ENCODE results near the gene METTL24.

The METTL24 gene

DNA sequence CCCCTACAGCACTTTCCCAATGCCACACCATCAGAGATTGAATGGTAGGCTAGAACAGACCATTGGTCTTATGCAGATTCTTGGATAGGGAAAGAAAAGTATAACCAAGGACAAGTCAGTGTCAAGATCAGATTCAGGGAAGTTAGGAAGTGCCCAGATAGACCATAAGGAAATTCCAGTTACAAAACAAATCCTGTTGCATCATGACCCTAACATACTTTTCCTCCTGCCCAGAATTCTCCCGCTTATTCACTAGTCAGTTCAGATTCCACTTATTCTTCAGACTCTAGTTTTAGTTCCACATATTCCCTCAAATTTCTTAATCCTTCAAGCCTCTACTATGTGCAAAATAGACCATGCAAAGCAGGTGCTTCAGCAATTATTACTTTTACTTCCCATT, 20.7 kb downstream of the METTL24 start:
- DNase-seq (ENCODE audit: low read depth in 2 of 2): no peak

- no peak for DNase-seq (ENCODE audit: low read depth in 2 of 2)
These were observed 23.5 kb downstream of the METTL24 start for GRCh38 chr6:110334423-110335180.

DNA sequence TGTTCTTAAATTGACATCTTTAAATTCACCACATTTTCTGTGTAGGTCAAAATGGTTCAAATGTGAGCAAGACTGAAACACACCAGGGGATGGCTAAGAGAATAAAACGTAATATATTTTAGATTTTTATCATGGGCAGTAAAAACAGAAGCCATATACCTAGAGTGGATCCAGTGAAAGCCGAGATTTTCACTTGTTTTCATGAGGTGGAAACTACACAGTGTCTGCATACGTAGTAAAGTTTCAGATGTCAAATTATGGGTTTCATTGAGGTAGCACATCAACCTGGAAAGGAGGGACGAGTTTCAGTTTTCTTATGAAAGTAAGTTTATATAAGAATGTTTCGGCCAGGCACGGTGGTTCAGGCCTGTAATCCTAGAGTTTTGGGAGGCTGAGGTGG, 25.9 kb downstream of the METTL24 start:
- no peak for DNase-seq (ENCODE audit: low read depth in 2 of 2)

GRCh38 chr6:110331816-110332215, 26.3 kb downstream of the METTL24 start:
- DNase-seq (ENCODE audit: low read depth in 2 of 2): no peak

DNA sequence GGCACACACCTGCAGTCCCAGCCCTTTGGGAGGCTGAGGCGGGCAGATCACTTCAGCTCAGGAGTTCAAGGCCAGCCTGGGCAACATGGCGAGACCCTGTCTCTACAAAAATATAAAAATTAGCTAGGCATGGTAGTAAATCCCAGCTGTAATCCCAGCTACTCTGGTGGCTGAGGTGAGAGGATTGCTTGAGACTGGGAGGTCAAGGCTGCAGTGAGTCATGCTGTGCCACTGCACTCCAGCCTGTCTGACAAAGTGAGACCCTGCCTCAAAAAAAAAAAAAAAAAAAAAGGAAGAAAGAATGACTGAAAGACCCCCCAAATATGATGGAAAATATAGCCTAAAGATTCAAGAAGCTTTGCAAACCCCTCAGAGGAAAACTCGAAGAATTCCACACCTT, 26.8 kb downstream of the METTL24 start:
- no peak for DNase-seq (ENCODE audit: low read depth in 2 of 2)

GRCh38 chr6:110329714-110330436, 28.3 kb downstream of the METTL24 start:
- DNase-seq (ENCODE audit: low read depth in 2 of 2): no peak

GRCh38 chr6:110329348-110329713, 28.8 kb downstream of the METTL24 start:
- DNase-seq (ENCODE audit: low read depth in 2 of 2): no peak

- no peak for DNase-seq (ENCODE audit: low read depth in 2 of 2)
These were observed 29.9 kb downstream of the METTL24 start for GRCh38 chr6:110328259-110328658.

GRCh38 chr6:110327391-110327790, 30.8 kb downstream of the METTL24 start:
- DNase-seq (ENCODE audit: low read depth in 2 of 2): no peak

DNA sequence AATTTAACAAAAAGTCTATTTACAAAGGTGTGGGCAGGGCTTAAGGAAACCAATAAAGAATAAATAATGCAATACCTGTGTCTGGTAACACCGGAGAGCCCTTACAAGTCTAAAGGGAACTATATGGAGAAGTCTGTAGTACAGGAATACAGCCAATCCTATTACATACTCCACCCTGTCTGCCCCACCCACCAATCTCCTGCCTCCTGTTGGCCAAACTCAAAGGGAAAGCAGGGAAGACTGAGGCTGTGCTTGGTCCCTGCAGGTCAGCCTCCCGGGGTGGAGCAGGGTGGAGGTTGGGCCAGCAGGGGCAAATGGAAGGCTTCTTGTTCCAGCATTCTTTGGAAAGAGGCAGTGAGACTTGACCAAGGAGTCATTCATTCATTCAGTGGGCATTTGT, 31.5 kb downstream of the METTL24 start:
- no peak for DNase-seq (ENCODE audit: low read depth in 2 of 2)

DNA sequence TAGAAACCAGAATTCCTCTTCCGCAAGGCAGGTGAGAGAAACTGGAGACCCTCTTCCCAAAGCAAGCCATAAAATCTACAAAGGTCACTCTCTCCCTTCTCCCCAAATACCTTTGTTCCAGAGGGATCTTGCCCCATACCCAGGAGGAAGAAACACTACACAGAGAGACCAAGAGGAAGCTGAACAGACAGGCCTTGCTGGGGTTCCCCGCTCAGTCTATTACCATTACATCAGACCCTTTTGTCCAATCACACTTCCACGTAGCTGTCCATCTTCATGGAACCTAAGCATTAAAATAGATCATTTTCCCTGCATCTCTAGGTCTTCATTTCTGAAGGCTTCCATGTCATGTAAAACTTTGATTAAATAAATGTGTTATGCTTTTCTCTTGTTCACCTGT, 32.1 kb downstream of the METTL24 start:
- DNase-seq (ENCODE audit: low read depth in 2 of 2): no peak

DNA sequence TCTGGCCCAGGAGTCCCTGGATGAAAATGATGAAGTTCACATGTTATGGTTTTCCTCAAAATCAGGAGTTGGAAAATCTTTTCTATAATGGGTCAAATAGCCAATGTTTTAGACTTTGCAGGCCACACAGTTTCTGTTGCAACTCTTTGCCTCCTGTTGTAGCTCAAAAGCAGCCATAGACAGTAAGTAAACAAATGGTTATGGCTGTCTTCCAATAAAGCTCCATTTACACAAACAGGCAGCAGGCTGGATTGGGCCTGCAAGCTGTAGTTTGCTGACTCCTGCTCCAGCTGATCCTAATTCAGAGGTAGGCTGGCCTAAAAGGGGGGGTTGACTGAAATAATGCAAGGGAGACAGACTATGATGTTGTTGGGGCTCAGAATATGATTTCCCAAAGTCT, 33.0 kb downstream of the METTL24 start:
- no peak for DNase-seq (ENCODE audit: low read depth in 2 of 2)

- DNase-seq (ENCODE audit: low read depth in 2 of 2): no peak
These were observed 33.6 kb downstream of the METTL24 start for GRCh38 chr6:110324548-110324947.

DNA sequence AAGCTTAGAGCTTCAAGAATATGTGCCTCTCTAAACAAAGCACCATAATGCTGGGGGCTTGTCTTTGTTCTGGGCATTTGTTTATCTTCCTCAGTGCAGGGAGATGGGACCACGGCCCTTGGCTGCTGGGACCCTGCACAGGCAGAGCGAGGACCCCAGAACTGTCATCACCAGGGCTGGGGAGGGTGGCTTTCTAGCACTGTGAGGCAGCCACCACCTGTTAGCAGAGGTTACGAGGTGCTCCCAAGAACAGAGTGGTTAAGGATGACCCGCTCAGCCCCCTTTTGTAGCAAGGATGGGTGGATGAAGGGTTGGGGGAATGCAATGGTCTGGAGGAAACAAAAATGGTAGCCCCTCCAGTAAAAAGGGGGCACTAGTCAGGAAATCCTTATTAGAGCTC, 34.9 kb downstream of the METTL24 start:
- no peak for DNase-seq (ENCODE audit: low read depth in 2 of 2)

- DNase-seq (ENCODE audit: low read depth in 2 of 2): no peak
These were observed 35.3 kb downstream of the METTL24 start for GRCh38 chr6:110322874-110323242.

- no peak for DNase-seq (ENCODE audit: low read depth in 2 of 2)
These were observed 35.8 kb downstream of the METTL24 start for GRCh38 chr6:110322151-110322873.

GRCh38 chr6:110320307-110320706, 37.8 kb downstream of the METTL24 start:
- no peak for DNase-seq (ENCODE audit: low read depth in 2 of 2)

DNA sequence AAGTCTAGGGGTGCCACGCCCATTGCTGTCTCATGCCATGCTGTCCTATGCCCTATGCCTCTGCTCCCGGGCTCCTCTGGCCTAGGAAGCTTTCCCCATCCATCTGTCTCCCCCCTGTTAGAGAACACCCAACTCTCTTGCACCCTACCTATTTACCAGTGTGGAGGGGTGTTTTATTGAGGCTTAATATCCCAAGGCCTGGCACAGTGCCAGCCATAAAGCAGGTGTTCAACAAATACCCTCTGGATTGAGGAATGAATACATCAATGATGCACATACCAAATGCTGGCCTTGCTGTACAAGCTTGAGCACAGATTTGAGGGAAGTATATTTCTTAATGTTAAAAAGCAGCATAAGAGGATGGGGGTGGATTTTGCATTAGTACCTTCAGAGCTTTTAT, 38.3 kb downstream of the METTL24 start:
- DNase-seq (ENCODE audit: low read depth in 2 of 2): no peak

GRCh38 chr6:110319381-110319780, 38.8 kb downstream of the METTL24 start:
- no peak for DNase-seq (ENCODE audit: low read depth in 2 of 2)

GRCh38 chr6:110318971-110319370, 39.2 kb downstream of the METTL24 start:
- DNase-seq (ENCODE audit: low read depth in 2 of 2): no peak

DNA sequence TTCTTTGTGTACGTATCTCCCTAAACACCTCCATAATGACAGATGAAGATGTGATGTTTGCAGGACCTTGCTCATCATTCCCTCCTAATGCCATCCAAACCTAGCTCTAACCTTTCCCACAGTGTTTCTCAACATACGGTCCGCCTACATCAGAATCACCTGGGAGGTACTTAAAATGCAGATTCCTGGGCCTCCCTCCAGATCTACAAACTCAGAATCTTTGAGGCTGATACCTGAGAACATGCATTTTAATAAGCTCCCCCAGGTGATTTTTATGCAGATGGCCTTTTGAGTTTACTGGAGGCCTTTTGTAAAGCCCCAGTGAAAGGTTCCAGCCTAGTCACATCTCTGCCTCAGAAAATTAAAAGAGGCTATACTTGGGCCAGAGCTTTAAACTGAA, 40.5 kb downstream of the METTL24 start:
- DNase-seq (ENCODE audit: low read depth in 2 of 2): no peak

- no peak for DNase-seq (ENCODE audit: low read depth in 2 of 2)
These were observed 41.0 kb downstream of the METTL24 start for GRCh38 chr6:110317189-110317588.

GRCh38 chr6:110315869-110316398, 42.2 kb downstream of the METTL24 start:
- DNase-seq (ENCODE audit: low read depth in 2 of 2): no peak
